Esophagus squamous epithelium (tissue), 4 donors: ENCODE results near the gene SPATA13.

Experiments
- CTCF ChIP-seq, 6 experiments: fragments of 450-650 bp in 4 of 6; fragments of 200-600 bp in 2 of 6; sonication (generic) in 2 of 6; IDR thresholded peaks; one replicate each; pipeline ENCODE4 v1.5.1; 2016 to 2019; ENCODE audit warnings: antibody characterized with exemption in 6 of 6, mild to moderate bottlenecking in 4 of 6, moderate library complexity in 4 of 6
- POLR2A ChIP-seq, 4 donors: fragments of 450-650 bp; IDR thresholded peaks; one replicate each; pipeline ENCODE4 v1.6.1; 2017; ENCODE audit warnings: antibody characterized with exemption in 4 of 4, mild to moderate bottlenecking in 4 of 4, moderate library complexity in 3 of 4

GRCh38 chr13:24281188-24282008, 120.9 kb downstream of the SPATA13 start:
- no peak for TF ChIP-seq CTCF (IDR thresholded peaks at IDR 0.05)
- TF ChIP-seq POLR2A (IDR thresholded peaks at IDR 0.05), result no peak
